ENCODE data around the gene C3orf33.
"Not testable (repeated sequence)": the region's sequence is repeated elsewhere in the genome, so short reads cannot be mapped to it uniquely, and the experiment has no call there.

DNA sequence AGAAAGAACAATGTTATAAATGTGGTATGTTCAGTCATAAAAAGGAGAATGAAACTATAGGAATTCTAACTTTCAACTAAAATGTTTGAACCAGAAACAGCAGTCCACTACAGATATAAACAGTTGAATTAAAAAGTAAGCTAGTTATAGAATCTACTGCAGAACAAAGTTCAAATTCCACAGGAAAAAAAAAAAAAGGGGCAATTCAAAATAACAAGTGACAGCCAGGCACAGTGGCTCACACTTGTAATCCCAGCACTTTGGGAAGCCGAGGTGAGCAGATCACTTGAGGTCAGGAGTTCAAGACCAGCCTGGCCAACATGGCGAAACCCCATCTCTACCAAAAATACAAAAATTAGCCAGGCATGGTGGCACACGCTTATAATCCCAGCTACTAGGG lies 43.3 kb upstream of the C3orf33 start:
- not testable (repeated sequence) for TF ChIP-seq CTCF, POLR2A (IDR thresholded peaks at IDR 0.05)
